Mucosa of rectum (tissue), 2 donors: ENCODE data around the gene NUDT13.
"Not testable (repeated sequence)": the region's sequence is repeated elsewhere in the genome, so short reads cannot be mapped to it uniquely, and the experiment has no call there.

ENCODE experiments used
- H3K27ac ChIP-seq, 2 donors: one replicate each; pipeline ENCODE4 v1.7.0; 2013; ENCODE audit warnings: inconsistent platforms in 2 of 2, low read depth in 2 of 2, low read length in 2 of 2
- H3K27me3 ChIP-seq, 2 donors: one replicate each; pipeline ENCODE4 v1.7.0; 2013; ENCODE audit warnings: low read length in 2 of 2; ENCODE audit not compliant: control insufficient read depth in 2 of 2, insufficient read depth in 2 of 2
- H3K36me3 ChIP-seq, 2 donors: one replicate each; pipeline ENCODE4 v1.7.0; 2013; ENCODE audit warnings: low read length in 2 of 2; ENCODE audit not compliant: control insufficient read depth in 2 of 2, insufficient read depth in 2 of 2
- H3K4me1 ChIP-seq, 2 donors: one replicate each; pipeline ENCODE4 v1.7.0; 2013; ENCODE audit warnings: low read length in 2 of 2, mild to moderate bottlenecking in 1 of 2; ENCODE audit not compliant: control insufficient read depth in 2 of 2, insufficient read depth in 2 of 2
- H3K4me3 ChIP-seq, 2 donors: one replicate each; pipeline ENCODE4 v1.7.0; 2013; ENCODE audit warnings: low read length in 2 of 2
- H3K9ac ChIP-seq, 2 donors: one replicate each; pipeline ENCODE4 v1.7.0; 2013; ENCODE audit warnings: low read length in 2 of 2, low read depth in 1 of 2, mild to moderate bottlenecking in 1 of 2
- H3K9me3 ChIP-seq, 2 donors: one replicate each; pipeline ENCODE4 v1.7.0; 2013; ENCODE audit warnings: low read length in 2 of 2; ENCODE audit not compliant: control insufficient read depth in 2 of 2
- donor health status: healthy.
- donor health status: Normal muscosa, but diverticular disease.

The NUDT13 gene

GRCh38 chr10:73097305-73097670 lies 13.0 kb upstream of the NUDT13 start:
- peaks cover 8 to 11% of the 10 kb centered on the region in 2 donors for H3K4me1 ChIP-seq
- H3K9ac ChIP-seq, result peak overlapping the region; percentile 60 to 95
- H3K4me3 ChIP-seq, result peak overlapping the region; percentile 82 to 95
- H3K9me3 ChIP-seq, result no peaks in the 10 kb centered on the region
- H3K36me3 ChIP-seq, result peaks cover 0 to 2% of the 10 kb centered on the region in 2 donors
- peak overlapping the region; percentile 90 to 94 for H3K27ac ChIP-seq
- no peaks in the 10 kb centered on the region for H3K27me3 ChIP-seq

GRCh38 chr10:73099141-73099540 lies 11.1 kb upstream of the NUDT13 start:
- no peak overlapping the region for H3K9ac ChIP-seq
- peaks cover 0 to 2% of the 10 kb centered on the region in 2 donors for H3K36me3 ChIP-seq
- H3K9me3 ChIP-seq, result no peaks in the 10 kb centered on the region
- H3K27me3 ChIP-seq, result no peaks in the 10 kb centered on the region
- H3K27ac ChIP-seq, result no peak overlapping the region
- H3K4me3 ChIP-seq, result no peak overlapping the region
- H3K4me1 ChIP-seq, result peaks cover 5 to 11% of the 10 kb centered on the region in 2 donors

GRCh38 chr10:73106301-73106700 lies 4.0 kb upstream of the NUDT13 start:
- H3K9ac ChIP-seq, result no peak overlapping the region
- H3K9me3 ChIP-seq, result no peaks in the 10 kb centered on the region
- no peak overlapping the region for H3K4me3 ChIP-seq
- no peaks in the 10 kb centered on the region for H3K36me3 ChIP-seq
- no peak overlapping the region for H3K27ac ChIP-seq
- no peaks in the 10 kb centered on the region for H3K4me1 ChIP-seq
- H3K27me3 ChIP-seq, result no peaks in the 10 kb centered on the region

GRCh38 chr10:73109248-73109652 lies 1.0 kb upstream of the NUDT13 start:
- not testable (repeated sequence) for H3K27ac ChIP-seq, H3K4me1 ChIP-seq, H3K4me3 ChIP-seq, H3K9ac ChIP-seq, H3K27me3 ChIP-seq, H3K36me3 ChIP-seq, H3K9me3 ChIP-seq

- H3K9ac ChIP-seq, H3K4me1 ChIP-seq, H3K4me3 ChIP-seq, H3K27me3 ChIP-seq, H3K36me3 ChIP-seq, H3K27ac ChIP-seq, H3K9me3 ChIP-seq: not testable (repeated sequence)
Observed at GRCh38 chr10:73112032-73112431, 1.8 kb downstream of the NUDT13 start.

GRCh38 chr10:73113551-73113950 lies 3.3 kb downstream of the NUDT13 start:
- Histone ChIP-seq H3K27ac (no peak overlapping the region), H3K36me3 (peaks cover 0 to 2% of the 10 kb centered on the region in 2 donors), H3K27me3 (no peaks in the 10 kb centered on the region), H3K4me3 (no peak overlapping the region), H3K9ac (no peak overlapping the region), H3K9me3 (no peaks in the 10 kb centered on the region), H3K4me1 (no peaks in the 10 kb centered on the region)

GRCh38 chr10:73116017-73116416 lies 5.8 kb downstream of the NUDT13 start:
- H3K4me1 ChIP-seq, result no peaks in the 10 kb centered on the region
- no peak overlapping the region for H3K4me3 ChIP-seq
- H3K9me3 ChIP-seq, result no peaks in the 10 kb centered on the region
- H3K9ac ChIP-seq, result no peak overlapping the region
- no peaks in the 10 kb centered on the region for H3K27me3 ChIP-seq
- no peak overlapping the region for H3K27ac ChIP-seq
- H3K36me3 ChIP-seq, result peaks cover 0 to 13% of the 10 kb centered on the region in 2 donors

DNA sequence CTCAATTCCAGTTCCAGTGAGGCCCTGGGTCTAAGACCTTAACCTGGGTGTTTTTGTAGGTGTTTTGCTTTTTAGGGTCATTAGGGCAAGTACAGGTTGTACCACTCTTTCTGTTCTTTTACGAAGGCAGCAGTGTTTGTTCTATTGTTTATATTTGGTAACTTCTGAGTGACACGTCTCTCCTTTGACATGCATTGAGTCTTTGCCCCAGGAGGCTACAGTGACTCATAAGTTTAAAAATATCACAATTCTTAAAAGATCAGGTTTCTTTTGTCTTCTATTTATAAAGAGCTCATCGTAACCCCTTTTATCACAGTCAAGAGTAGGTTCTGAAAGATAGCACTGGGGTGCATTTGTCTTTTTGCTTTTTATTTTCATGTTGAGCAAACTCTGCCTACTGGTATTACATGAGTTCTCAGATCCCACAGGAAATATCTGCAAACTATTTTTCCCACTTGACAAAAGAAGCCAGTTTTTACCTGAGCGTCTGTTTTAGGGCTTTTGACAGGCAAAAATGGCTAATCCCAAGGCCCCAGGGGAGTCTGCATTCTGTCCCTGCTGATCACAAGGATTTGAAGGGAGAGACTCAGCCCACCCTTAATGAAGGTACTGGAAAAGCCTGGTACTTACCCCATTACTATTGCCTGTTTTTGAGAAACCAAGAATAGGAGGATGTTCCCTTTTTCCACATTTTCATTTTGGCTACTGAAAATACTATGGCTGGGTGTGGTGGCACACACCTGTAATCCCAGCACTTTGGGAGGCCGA lies 7.9 kb downstream of the NUDT13 start:
- Histone ChIP-seq H3K27ac (no peak overlapping the region), H3K4me1 (no peaks in the 10 kb centered on the region), H3K4me3 (no peak overlapping the region), H3K27me3 (no peaks in the 10 kb centered on the region), H3K9me3 (no peaks in the 10 kb centered on the region), H3K36me3 (peaks cover 0 to 13% of the 10 kb centered on the region in 2 donors), H3K9ac (no peak overlapping the region)

- H3K4me3 ChIP-seq, result no peak overlapping the region
- H3K27ac ChIP-seq, result no peak overlapping the region
- H3K9ac ChIP-seq, result no peak overlapping the region
Observed at GRCh38 chr10:73119457-73119856, 9.2 kb downstream of the NUDT13 start.

GRCh38 chr10:73119952-73120351 lies 9.7 kb downstream of the NUDT13 start:
- peaks cover 8 to 14% of the 10 kb centered on the region in 2 donors for H3K36me3 ChIP-seq
- H3K4me1 ChIP-seq, result no peaks in the 10 kb centered on the region
- H3K27me3 ChIP-seq, result no peaks in the 10 kb centered on the region
- H3K27ac ChIP-seq, result no peak overlapping the region
- H3K9ac ChIP-seq, result no peak overlapping the region
- no peak overlapping the region for H3K4me3 ChIP-seq
- H3K9me3 ChIP-seq, result no peaks in the 10 kb centered on the region

More at GRCh38 chr10:73119457-73119856, 9.2 kb downstream of the NUDT13 start:
- Histone ChIP-seq H3K4me1 (no peaks in the 10 kb centered on the region), H3K27me3 (no peaks in the 10 kb centered on the region), H3K36me3 (peaks cover 4 to 13% of the 10 kb centered on the region in 2 donors), H3K9me3 (no peaks in the 10 kb centered on the region)
